Suprapubic skin (tissue), 4 donors: ENCODE data around the gene CDK5RAP1. TPM values are rescaled to one million over a fixed set of nuclear protein-coding genes. Genes with fewer than 3 reads are reported as not detected.
A peak's percentile ranks its signal among the peaks of the same experiment; 100 is the strongest.

Experiments
- DNase-seq, 2 donors: peaks; one replicate each; pipeline ENCODE4 v3.0.0-alpha.2; 2019; ENCODE audit warnings: low spot score in 2 of 2
- H3K27ac ChIP-seq: fragments of 200-600 bp; sonication (generic); one replicate; pipeline ENCODE4 v1.5.1; 2019
- H3K27me3 ChIP-seq: fragments of 200-600 bp; sonication (generic); one replicate; pipeline ENCODE4 v1.5.1; 2019
- H3K36me3 ChIP-seq: fragments of 200-600 bp; sonication (generic); one replicate; pipeline ENCODE4 v1.5.1; 2019
- H3K4me1 ChIP-seq: fragments of 200-600 bp; sonication (generic); one replicate; pipeline ENCODE4 v1.5.1; 2019
- H3K4me3 ChIP-seq: fragments of 200-600 bp; sonication (generic); one replicate; pipeline ENCODE4 v1.5.1; 2019; ENCODE audit warnings: mild to moderate bottlenecking
- H3K9me3 ChIP-seq: fragments of 200-600 bp; sonication (generic); one replicate; pipeline ENCODE4 v1.5.1; 2019
- CTCF ChIP-seq, 2 donors: fragments of 200-600 bp in 1 of 2; fragments of 450-650 bp in 1 of 2; sonication (generic) in 1 of 2; IDR thresholded peaks; one replicate each; pipeline ENCODE4 v1.5.1; 2016 to 2019; ENCODE audit warnings: antibody characterized with exemption in 2 of 2, mild to moderate bottlenecking in 1 of 2, moderate library complexity in 1 of 2
- EP300 ChIP-seq: sonication (generic); formaldehyde crosslinking; IDR thresholded peaks from one replicate; pipeline ENCODE4 v1.6.1; 2017; ENCODE audit warnings: antibody characterized with exemption
- POLR2A ChIP-seq, 2 donors: fragments of 450-650 bp; IDR thresholded peaks; one replicate each; pipeline ENCODE4 v1.6.1; 2017; ENCODE audit warnings: antibody characterized with exemption in 2 of 2, mild to moderate bottlenecking in 2 of 2, moderate library complexity in 2 of 2
- POLR2AphosphoS5 ChIP-seq, 3 donors: sonication (generic); formaldehyde crosslinking; IDR thresholded peaks; one replicate each; pipeline ENCODE4 v1.6.1; 2017; ENCODE audit warnings: antibody characterized with exemption in 3 of 3
- WGBS: methylation state at CpG from one replicate; pipeline ENCODE4 v1.1.5; 2018; 5-methylcytosine and 5-hydroxymethylcytosine counted together
- total RNA-seq, 4 donors: library from RNA; depleted of rRNA; stranded (reverse); fragments of >200 nt; gene quantifications; one replicate each; pipeline ENCODE4 v1.1.0, GENCODE V29; 2016

Gene CDK5RAP1
- total RNA-seq, 4 donors from 2014 or later = 23.1 to 75.7 (median 27.3) TPM

- no peak for DNase-seq
- WGBS = 98% methylated on average over 8 of the region's 12 CpGs
- Histone ChIP-seq H3K4me1 (peaks cover 3% of the 10 kb centered on the region), H3K9me3 (no peaks in the 10 kb centered on the region), H3K27ac (no peak overlapping the region), H3K4me3 (no peak overlapping the region), H3K36me3 (peaks cover 38% of the 10 kb centered on the region), H3K27me3 (no peaks in the 10 kb centered on the region)
- no peak for TF ChIP-seq POLR2A (IDR thresholded peaks at IDR 0.05)
Measured at GRCh38 chr20:33408313-33408712, 7.0 kb upstream of the CDK5RAP1 start.

GRCh38 chr20:33407796-33408195, 6.5 kb upstream of the CDK5RAP1 start:
- Histone ChIP-seq H3K4me3 (no peak overlapping the region), H3K9me3 (no peaks in the 10 kb centered on the region), H3K27me3 (no peaks in the 10 kb centered on the region), H3K36me3 (peaks cover 37% of the 10 kb centered on the region), H3K4me1 (peaks cover 3% of the 10 kb centered on the region), H3K27ac (no peak overlapping the region)
- TF ChIP-seq CTCF (IDR thresholded peaks at IDR 0.05) = no peak
- no peak for TF ChIP-seq POLR2AphosphoS5 (IDR thresholded peaks at IDR 0.05)
- TF ChIP-seq EP300 = no peak
- TF ChIP-seq POLR2A (IDR thresholded peaks at IDR 0.05) = no peak
- no peak for DNase-seq
- WGBS = 68% methylated on average over 4 of the region's 4 CpGs

GRCh38 chr20:33407251-33407650, 5.9 kb upstream of the CDK5RAP1 start:
- Histone ChIP-seq H3K4me1 (peaks cover 3% of the 10 kb centered on the region), H3K27ac (no peak overlapping the region), H3K27me3 (no peaks in the 10 kb centered on the region), H3K36me3 (peaks cover 31% of the 10 kb centered on the region), H3K9me3 (no peaks in the 10 kb centered on the region), H3K4me3 (no peak overlapping the region)
- no peak for TF ChIP-seq EP300
- no peak for TF ChIP-seq CTCF (IDR thresholded peaks at IDR 0.05)
- TF ChIP-seq POLR2AphosphoS5 (IDR thresholded peaks at IDR 0.05) = no peak
- TF ChIP-seq POLR2A (IDR thresholded peaks at IDR 0.05) = no peak
- no peak for DNase-seq
- 82% methylated on average over 1 of the region's 1 CpG for WGBS

GRCh38 chr20:33404281-33404680, 3.0 kb upstream of the CDK5RAP1 start:
- H3K27ac ChIP-seq = no peak overlapping the region
- DNase-seq = no peak
- H3K36me3 ChIP-seq = peaks cover 22% of the 10 kb centered on the region
- H3K9me3 ChIP-seq = no peaks in the 10 kb centered on the region
- 74% methylated on average over 2 of the region's 2 CpGs for WGBS
- no peaks in the 10 kb centered on the region for H3K27me3 ChIP-seq
- no peak for TF ChIP-seq POLR2A (IDR thresholded peaks at IDR 0.05)
- peaks cover 25% of the 10 kb centered on the region for H3K4me1 ChIP-seq
- no peak overlapping the region for H3K4me3 ChIP-seq

GRCh38 chr20:33401921-33402369, 626 bp upstream of the CDK5RAP1 start:
- H3K4me3 ChIP-seq = peak overlapping the region; percentile 80
- 48% methylated on average over 8 of the region's 8 CpGs for WGBS
- TF ChIP-seq POLR2A (IDR thresholded peaks at IDR 0.05) = no peak
- TF ChIP-seq EP300 = no peak
- TF ChIP-seq POLR2AphosphoS5 (IDR thresholded peaks at IDR 0.05) = no peak
- TF ChIP-seq CTCF (IDR thresholded peaks at IDR 0.05) = no peak
- H3K27me3 ChIP-seq = no peaks in the 10 kb centered on the region
- peaks cover 26% of the 10 kb centered on the region for H3K4me1 ChIP-seq
- peaks cover 3% of the 10 kb centered on the region for H3K36me3 ChIP-seq
- H3K9me3 ChIP-seq = no peaks in the 10 kb centered on the region
- H3K27ac ChIP-seq = no peak overlapping the region
- DNase-seq = no peak

GRCh38 chr20:33400812-33401183, 521 bp downstream of the CDK5RAP1 start:
- no peaks in the 10 kb centered on the region for H3K27me3 ChIP-seq
- peaks cover 26% of the 10 kb centered on the region for H3K4me1 ChIP-seq
- 0% methylated on average over 8 of the region's 8 CpGs for WGBS
- no peak for TF ChIP-seq EP300
- no peak for TF ChIP-seq POLR2AphosphoS5 (IDR thresholded peaks at IDR 0.05)
- TF ChIP-seq POLR2A (IDR thresholded peaks at IDR 0.05) = no peak
- TF ChIP-seq CTCF (IDR thresholded peaks at IDR 0.05) = no peak
- no peak for DNase-seq
- H3K27ac ChIP-seq = peak overlapping the region; percentile 43
- H3K9me3 ChIP-seq = no peaks in the 10 kb centered on the region
- H3K36me3 ChIP-seq = peaks cover 8% of the 10 kb centered on the region
- H3K4me3 ChIP-seq = peak overlapping the region; percentile 80
